Osteocyte (in vitro differentiated cells): ENCODE data around the gene RPS21. TPM values are rescaled to one million over a fixed set of nuclear protein-coding genes. Genes with fewer than 3 reads are reported as not detected.
"Not testable (repeated sequence)": the region's sequence is repeated elsewhere in the genome, so short reads cannot be mapped to it uniquely, and the experiment has no call there.

Experiments used
- DNase-seq: peaks from one replicate; pipeline ENCODE4 v3.0.0; 2021; ENCODE audit warnings: mixed read lengths; ENCODE audit not compliant: unreplicated experiment; ENCODE audit errors: extremely low spot score
- H3K27ac Mint-ChIP-seq: one replicate; pipeline ENCODE4 v1.8.0; 2021; ENCODE audit warnings: mild to moderate bottlenecking, mixed read lengths; ENCODE audit not compliant: unreplicated experiment
- H3K27me3 Mint-ChIP-seq: one replicate; pipeline ENCODE4 v1.8.0; 2021; ENCODE audit warnings: mixed read lengths; ENCODE audit not compliant: unreplicated experiment
- H3K36me3 Mint-ChIP-seq: one replicate; pipeline ENCODE4 v1.8.0; 2021; ENCODE audit warnings: mixed read lengths; ENCODE audit not compliant: unreplicated experiment
- H3K4me1 Mint-ChIP-seq: one replicate; pipeline ENCODE4 v1.8.0; 2021; ENCODE audit warnings: mixed read lengths; ENCODE audit not compliant: unreplicated experiment
- H3K4me3 Mint-ChIP-seq: one replicate; pipeline ENCODE4 v1.8.0; 2021; ENCODE audit warnings: mild to moderate bottlenecking, moderate library complexity, mixed read lengths; ENCODE audit not compliant: unreplicated experiment
- H3K9me3 Mint-ChIP-seq: one replicate; pipeline ENCODE4 v1.8.0; 2021; ENCODE audit warnings: mixed read lengths; ENCODE audit not compliant: unreplicated experiment
- total RNA-seq: library from RNA; stranded (reverse); gene quantifications from 2 replicates; pipeline ENCODE4 v1.2.1, GENCODE V29; 2021
- TF ChIP-seq, protein P1 (sequence below): fragments of 200-600 bp; sonication (generic); IDR thresholded peaks from 2 replicates; pipeline ENCODE4 v1.5.0; 2021; ENCODE audit warnings: antibody characterized with exemption, mild to moderate bottlenecking, moderate library complexity

Gene RPS21
- total RNA-seq, 1 donor from 2014 or later: 1,013 TPM

DNA sequence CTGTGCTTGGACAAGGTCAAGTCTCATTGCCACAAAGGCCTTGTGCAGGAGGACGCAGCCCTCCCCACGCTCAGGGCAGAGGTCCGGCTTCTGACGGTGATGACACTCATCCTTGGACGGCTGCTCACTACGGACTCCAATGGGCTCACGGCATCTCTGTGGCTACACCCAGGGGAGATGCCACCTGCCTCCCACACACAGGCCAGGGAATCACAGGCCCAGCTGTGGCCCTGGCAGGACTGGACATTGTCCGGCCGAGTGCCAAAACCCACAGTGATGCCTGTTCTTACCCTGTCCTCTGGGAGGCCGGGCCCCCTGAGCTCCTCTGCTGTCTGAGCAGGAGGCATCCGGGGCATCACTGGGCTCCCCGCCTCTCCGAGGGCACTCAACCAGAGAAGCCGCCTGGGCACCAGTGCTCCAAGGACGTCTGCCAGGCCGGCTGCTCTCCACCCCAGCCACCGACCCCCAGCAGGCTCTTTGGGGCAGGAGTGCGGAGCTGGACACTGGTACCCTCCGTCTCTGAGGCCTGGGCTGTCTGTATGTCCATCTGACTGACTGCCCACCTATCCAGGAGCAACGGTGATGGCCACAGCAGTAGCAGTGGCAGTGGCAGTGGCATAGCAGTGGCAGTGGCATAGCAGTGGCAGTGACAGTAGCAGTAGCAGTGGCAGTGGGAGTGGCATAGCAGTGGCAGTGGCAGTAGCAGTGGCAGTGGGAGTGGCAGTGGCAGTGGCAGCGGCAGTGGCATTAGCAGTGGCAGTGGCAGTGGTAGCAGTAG is 38.6 kb downstream of the RPS21 start:
- TF ChIP-seq, protein P1, sequence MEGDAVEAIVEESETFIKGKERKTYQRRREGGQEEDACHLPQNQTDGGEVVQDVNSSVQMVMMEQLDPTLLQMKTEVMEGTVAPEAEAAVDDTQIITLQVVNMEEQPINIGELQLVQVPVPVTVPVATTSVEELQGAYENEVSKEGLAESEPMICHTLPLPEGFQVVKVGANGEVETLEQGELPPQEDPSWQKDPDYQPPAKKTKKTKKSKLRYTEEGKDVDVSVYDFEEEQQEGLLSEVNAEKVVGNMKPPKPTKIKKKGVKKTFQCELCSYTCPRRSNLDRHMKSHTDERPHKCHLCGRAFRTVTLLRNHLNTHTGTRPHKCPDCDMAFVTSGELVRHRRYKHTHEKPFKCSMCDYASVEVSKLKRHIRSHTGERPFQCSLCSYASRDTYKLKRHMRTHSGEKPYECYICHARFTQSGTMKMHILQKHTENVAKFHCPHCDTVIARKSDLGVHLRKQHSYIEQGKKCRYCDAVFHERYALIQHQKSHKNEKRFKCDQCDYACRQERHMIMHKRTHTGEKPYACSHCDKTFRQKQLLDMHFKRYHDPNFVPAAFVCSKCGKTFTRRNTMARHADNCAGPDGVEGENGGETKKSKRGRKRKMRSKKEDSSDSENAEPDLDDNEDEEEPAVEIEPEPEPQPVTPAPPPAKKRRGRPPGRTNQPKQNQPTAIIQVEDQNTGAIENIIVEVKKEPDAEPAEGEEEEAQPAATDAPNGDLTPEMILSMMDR: no peak
- Mint-ChIP-seq H3K27ac (no peak overlapping the region), H3K4me3 (no peak overlapping the region), H3K4me1 (no peaks in the 10 kb centered on the region), H3K36me3 (no peaks in the 10 kb centered on the region), H3K27me3 (no peaks in the 10 kb centered on the region), H3K9me3 (no peaks in the 10 kb centered on the region)
- DNase-seq: no peak

DNA sequence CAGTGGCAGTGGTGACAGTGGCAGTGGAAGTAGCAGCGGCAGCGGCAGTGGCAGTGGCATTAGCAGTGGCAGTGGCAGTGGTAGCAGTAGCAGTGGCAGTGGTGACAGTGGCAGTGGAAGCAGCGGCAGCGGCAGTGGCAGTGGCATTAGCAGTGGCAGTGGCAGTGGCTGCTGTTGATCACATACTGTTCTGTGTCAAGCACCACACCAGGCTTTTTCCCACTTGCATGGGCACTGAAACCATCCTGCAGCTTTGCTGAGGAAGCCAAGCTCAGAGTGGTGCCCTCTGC is 39.1 kb downstream of the RPS21 start:
- H3K9me3 Mint-ChIP-seq, H3K36me3 Mint-ChIP-seq, H3K27ac Mint-ChIP-seq, H3K4me1 Mint-ChIP-seq, DNase-seq, H3K4me3 Mint-ChIP-seq, H3K27me3 Mint-ChIP-seq: not testable (repeated sequence)

DNA sequence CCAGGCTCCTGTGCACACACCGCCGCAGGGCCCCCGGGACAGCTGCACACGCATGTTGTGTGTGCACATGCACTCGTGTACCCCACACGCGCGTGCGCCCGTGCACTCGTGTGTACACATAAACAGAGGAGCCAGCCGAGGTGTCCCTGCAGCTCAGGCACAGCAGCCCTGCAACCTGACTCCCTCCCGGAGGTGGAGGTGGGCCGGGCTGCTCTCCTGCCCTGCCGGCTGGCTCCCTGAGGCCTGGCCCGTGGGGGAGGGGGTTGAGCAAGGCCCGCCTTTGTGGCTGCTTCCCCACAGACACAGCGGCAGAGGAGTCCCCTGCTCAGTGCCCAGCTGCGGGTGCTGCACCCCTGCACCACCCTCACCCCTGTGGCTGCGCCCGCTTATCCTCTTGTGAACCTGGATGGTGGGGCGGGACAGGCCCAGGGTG is 39.8 kb downstream of the RPS21 start:
- no peaks in the 10 kb centered on the region for H3K4me1 Mint-ChIP-seq
- no peaks in the 10 kb centered on the region for H3K9me3 Mint-ChIP-seq
- DNase-seq: no peak
- H3K36me3 Mint-ChIP-seq: no peaks in the 10 kb centered on the region
- no peak overlapping the region for H3K27ac Mint-ChIP-seq
- no peak overlapping the region for H3K4me3 Mint-ChIP-seq
- TF ChIP-seq, protein P1: no peak
- peaks cover 9% of the 10 kb centered on the region for H3K27me3 Mint-ChIP-seq

DNA sequence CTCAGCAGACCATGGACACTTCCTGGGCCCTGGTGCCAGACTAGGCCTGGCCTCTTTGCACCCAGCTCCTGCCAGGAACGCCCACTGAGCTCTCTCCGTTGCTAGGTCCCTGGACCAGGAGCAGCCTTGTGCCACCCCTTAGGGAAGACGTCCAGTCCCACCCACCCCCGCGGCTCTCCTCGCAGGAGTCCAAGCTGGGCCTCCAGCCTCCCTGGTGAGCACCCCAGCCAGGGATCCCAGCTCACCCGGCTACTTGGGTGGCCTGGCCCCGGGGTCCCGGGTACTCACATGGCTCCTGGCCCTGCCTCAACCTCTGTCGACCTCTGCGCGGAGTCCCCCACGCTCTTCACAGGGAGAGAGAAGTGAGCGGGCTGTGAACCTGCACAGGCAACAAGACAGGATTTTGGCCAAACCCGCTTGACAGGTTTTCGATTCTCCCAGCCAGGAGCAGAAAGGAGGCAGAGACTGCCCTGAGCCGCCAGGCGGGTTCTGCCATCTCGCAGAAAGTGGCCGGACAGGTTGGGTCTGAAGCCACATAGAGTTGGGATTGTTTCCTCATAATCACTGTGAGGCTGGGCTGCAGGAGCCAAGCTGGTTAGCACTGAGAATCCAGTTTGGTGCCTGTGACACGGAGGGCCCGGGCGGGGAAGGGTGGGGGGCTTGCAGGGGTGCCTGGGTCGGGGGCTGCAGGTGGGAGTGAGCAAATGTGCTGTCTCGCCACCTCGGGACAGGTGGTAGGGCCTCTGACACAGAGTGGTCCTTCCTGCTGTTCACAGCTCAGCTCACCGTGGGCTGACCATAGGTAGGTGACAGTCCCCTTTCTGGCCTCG is 40.5 kb downstream of the RPS21 start, which contains the start of gene RBBP8NL:
Gene RBBP8NL (minus strand): TSS at position 368 of the 830 bp plus-strand sequence. CDS start 7,892 bp downstream, outside the sequence.
- no peaks in the 10 kb centered on the region for H3K4me1 Mint-ChIP-seq
- no peaks in the 10 kb centered on the region for H3K9me3 Mint-ChIP-seq
- H3K4me3 Mint-ChIP-seq: no peak within 1 kb of the TSS
- H3K27ac Mint-ChIP-seq: no peak within 1 kb of the TSS
- H3K27me3 Mint-ChIP-seq: peaks cover 9% of the 10 kb centered on the region
- TF ChIP-seq, protein P1: no peak
- H3K36me3 Mint-ChIP-seq: no peaks in the 10 kb centered on the region
- DNase-seq: no peak

DNA sequence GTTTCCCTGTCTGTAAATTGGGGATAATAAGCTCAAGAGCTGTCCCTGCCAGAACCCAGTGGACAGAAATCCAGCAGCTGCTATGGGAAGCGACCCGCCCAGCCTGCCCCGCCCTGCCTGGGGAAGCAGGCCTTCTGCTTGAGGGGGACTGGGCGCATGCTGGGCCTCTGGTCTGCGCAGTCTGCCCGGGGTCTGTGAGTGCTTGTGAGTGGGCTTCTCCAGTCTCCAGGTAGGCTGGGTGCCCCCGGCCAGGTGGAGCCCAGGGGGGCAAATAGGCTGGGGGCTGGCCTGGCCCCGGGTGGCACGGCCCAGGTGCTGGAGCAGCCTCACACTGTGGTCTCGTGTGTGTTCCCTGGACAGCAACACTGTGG is 41.1 kb downstream of the RPS21 start:
- Mint-ChIP-seq H3K27me3 (peaks cover 9% of the 10 kb centered on the region), H3K4me3 (no peak overlapping the region), H3K27ac (no peak overlapping the region), H3K36me3 (no peaks in the 10 kb centered on the region), H3K9me3 (no peaks in the 10 kb centered on the region), H3K4me1 (no peaks in the 10 kb centered on the region)
- TF ChIP-seq, protein P1: no peak
- no peak for DNase-seq
